ENCODE results near the gene SKAP2. TPM values are rescaled to one million over a fixed set of nuclear protein-coding genes. Genes with fewer than 3 reads are reported as not detected.

The SKAP2 gene
- total and polyA plus RNA-seq, 2 donors (not counting 3 experiments of a cell fraction or from before 2014, with no cell fraction given): 4.0 to 27.6 TPM

DNA sequence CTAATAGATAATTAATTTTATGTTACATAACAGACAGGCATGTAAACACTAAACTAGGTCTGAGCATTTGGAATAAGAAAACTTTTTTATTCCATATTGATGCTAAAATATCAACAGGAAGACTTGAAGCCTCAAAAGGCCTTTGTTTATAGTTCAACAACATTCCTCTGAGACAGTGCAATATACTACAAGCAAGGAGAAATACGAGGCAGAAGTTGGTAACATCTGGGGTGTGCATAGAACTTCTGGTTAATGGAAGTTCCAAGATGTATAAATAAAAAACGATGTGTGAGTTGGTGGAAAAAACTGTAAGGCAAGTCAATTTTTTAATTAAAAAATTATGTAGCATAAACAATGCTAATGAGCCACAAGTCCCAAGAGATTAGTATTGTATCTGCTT, 139.6 kb downstream of the SKAP2 start:
- CTCF ChIA-PET: interaction anchor here (0.8 to 1.1 kb wide), 2 partner anchors 19 to 38 kb away, joined by 3 read pairs; no protein-coding TSS in a partner anchor

More for the DNA sequence above, 139.6 kb downstream of the SKAP2 start:
- Histone ChIP-seq H3K4me1 (ENCODE audit: control insufficient read depth, extremely low read depth, insufficient read depth, low read length) (no peaks in the 10 kb centered on the region), H3K9me3 (replicated peaks; ENCODE audit: control insufficient read depth, insufficient read depth, low read length) (no peaks in the 10 kb centered on the region), H3K27ac (ENCODE audit: insufficient read depth, low read depth, low read length) (no peak overlapping the region), H3K36me3 (ENCODE audit: control insufficient read depth in 2 of 2, extremely low read depth in 1 of 2, insufficient read depth in 2 of 2, low read length in 2 of 2) (no peaks in the 10 kb centered on the region), H3K9ac (replicated peaks; ENCODE audit: extremely low read depth, insufficient read depth, low read length) (no peak overlapping the region), H3K79me2 (ENCODE audit: control insufficient read depth, insufficient read depth, low read length) (no peaks in the 10 kb centered on the region), H3K4me2 (ENCODE audit: insufficient read depth, low read length) (no peak overlapping the region), H3K27me3 (ENCODE audit: control insufficient read depth in 2 of 2, insufficient read depth in 2 of 2, low read length in 2 of 2) (no peaks in the 10 kb centered on the region), H4K20me1 (replicated peaks; ENCODE audit: control insufficient read depth, extremely low read depth, insufficient read depth, low read length) (no peaks in the 10 kb centered on the region), H3K9me1 (replicated peaks; ENCODE audit: control insufficient read depth, extremely low read depth, insufficient read depth, low read length) (no peaks in the 10 kb centered on the region), H3K4me3 (replicated peaks in 1 of 3; ENCODE audit: insufficient read depth in 1 of 3, low read depth in 1 of 3, low read length in 3 of 3) (no peak overlapping the region), H2AFZ (ENCODE audit: low read depth, low read length) (no peak overlapping the region)
- intact Hi-C loops (cut with micrococcal nuclease): no loop called here
- POLR2A ChIA-PET: no interaction called here
- dilution Hi-C loops (cut with MboI; ENCODE audit: extremely low pct_ligation_motif_present, low sequenced_read_pairs): no loop called here
- DNase-seq (ENCODE audit: low read depth, low spot score) (no peak), FAIRE-seq (no peak)
- BruUV-seq (replicated peaks): no TSS peak
- no peak for TF ChIP-seq POLR2A (IDR thresholded peaks at IDR 0.05; ENCODE audit: low read depth, low read length)
- TF ChIP-seq MYC (IDR thresholded peaks at IDR 0.05; ENCODE audit: low read depth, low read length): no peak
- no peak for TF ChIP-seq JUN (IDR thresholded peaks at IDR 0.05; ENCODE audit: borderline replicate concordance, insufficient read depth, insufficient read length, low read depth)
- TF ChIP-seq, protein P1, sequence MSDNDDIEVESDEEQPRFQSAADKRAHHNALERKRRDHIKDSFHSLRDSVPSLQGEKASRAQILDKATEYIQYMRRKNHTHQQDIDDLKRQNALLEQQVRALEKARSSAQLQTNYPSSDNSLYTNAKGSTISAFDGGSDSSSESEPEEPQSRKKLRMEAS (IDR thresholded peaks at IDR 0.05; ENCODE audit: insufficient read depth, insufficient read length): no peak
- no peak for TF ChIP-seq GATA2 (IDR thresholded peaks at IDR 0.05; ENCODE audit: insufficient read depth, insufficient read length, low read depth, low read length)
- TF ChIP-seq POLR2AphosphoS5 (IDR thresholded peaks at IDR 0.05; ENCODE audit: insufficient read depth, low read depth, low read length): no peak
- no peak for TF ChIP-seq FOS (IDR thresholded peaks at IDR 0.05; ENCODE audit: borderline replicate concordance, insufficient read depth, low read length)
- TF ChIP-seq, protein P2, sequence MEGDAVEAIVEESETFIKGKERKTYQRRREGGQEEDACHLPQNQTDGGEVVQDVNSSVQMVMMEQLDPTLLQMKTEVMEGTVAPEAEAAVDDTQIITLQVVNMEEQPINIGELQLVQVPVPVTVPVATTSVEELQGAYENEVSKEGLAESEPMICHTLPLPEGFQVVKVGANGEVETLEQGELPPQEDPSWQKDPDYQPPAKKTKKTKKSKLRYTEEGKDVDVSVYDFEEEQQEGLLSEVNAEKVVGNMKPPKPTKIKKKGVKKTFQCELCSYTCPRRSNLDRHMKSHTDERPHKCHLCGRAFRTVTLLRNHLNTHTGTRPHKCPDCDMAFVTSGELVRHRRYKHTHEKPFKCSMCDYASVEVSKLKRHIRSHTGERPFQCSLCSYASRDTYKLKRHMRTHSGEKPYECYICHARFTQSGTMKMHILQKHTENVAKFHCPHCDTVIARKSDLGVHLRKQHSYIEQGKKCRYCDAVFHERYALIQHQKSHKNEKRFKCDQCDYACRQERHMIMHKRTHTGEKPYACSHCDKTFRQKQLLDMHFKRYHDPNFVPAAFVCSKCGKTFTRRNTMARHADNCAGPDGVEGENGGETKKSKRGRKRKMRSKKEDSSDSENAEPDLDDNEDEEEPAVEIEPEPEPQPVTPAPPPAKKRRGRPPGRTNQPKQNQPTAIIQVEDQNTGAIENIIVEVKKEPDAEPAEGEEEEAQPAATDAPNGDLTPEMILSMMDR (IDR thresholded peaks at IDR 0.05; ENCODE audit: extremely low read depth in 1 of 2, insufficient read depth in 1 of 2, low read depth in 1 of 2, low read length in 2 of 2): no peak
- no peak for TF ChIP-seq EZH2 (IDR thresholded peaks at IDR 0.05; ENCODE audit: borderline replicate concordance, low read depth, low read length, severe bottlenecking)
